ENCODE results near the gene NPY5R.

The NPY5R gene

GRCh38 chr4:163393471-163393870 is 49.8 kb downstream of the NPY5R start:
- Histone ChIP-seq H3K4me3 (ENCODE audit: low read length, poor library complexity, severe bottlenecking) (no peak overlapping the region), H4K20me1 (ENCODE audit: insufficient read depth, low read length, poor library complexity, severe bottlenecking) (no peaks in the 10 kb centered on the region), H3K4me1 (ENCODE audit: insufficient read depth, low read length, poor library complexity, severe bottlenecking) (peaks cover 6% of the 10 kb centered on the region), H3K79me2 (ENCODE audit: insufficient read depth, low read length) (no peaks in the 10 kb centered on the region), H3K27me3 (ENCODE audit: insufficient read depth, low read length, poor library complexity, severe bottlenecking) (no peaks in the 10 kb centered on the region), H3K4me2 (ENCODE audit: low read depth, low read length, poor library complexity, severe bottlenecking) (no peak overlapping the region), H3K36me3 (ENCODE audit: insufficient read depth, low read length) (no peaks in the 10 kb centered on the region), H3F3A (ENCODE audit: low read depth) (no peaks in the 10 kb centered on the region), H3K9ac (ENCODE audit: low read depth, low read length, poor library complexity, severe bottlenecking) (no peak overlapping the region), H3K9me2 (replicated peaks; ENCODE audit: low read depth, low read length) (no peaks in the 10 kb centered on the region), H3K9me3 (ENCODE audit: insufficient read depth, low read depth, low read length) (no peaks in the 10 kb centered on the region), H2AFZ (ENCODE audit: low read length) (no peak overlapping the region)
- TF ChIP-seq, protein P1, sequence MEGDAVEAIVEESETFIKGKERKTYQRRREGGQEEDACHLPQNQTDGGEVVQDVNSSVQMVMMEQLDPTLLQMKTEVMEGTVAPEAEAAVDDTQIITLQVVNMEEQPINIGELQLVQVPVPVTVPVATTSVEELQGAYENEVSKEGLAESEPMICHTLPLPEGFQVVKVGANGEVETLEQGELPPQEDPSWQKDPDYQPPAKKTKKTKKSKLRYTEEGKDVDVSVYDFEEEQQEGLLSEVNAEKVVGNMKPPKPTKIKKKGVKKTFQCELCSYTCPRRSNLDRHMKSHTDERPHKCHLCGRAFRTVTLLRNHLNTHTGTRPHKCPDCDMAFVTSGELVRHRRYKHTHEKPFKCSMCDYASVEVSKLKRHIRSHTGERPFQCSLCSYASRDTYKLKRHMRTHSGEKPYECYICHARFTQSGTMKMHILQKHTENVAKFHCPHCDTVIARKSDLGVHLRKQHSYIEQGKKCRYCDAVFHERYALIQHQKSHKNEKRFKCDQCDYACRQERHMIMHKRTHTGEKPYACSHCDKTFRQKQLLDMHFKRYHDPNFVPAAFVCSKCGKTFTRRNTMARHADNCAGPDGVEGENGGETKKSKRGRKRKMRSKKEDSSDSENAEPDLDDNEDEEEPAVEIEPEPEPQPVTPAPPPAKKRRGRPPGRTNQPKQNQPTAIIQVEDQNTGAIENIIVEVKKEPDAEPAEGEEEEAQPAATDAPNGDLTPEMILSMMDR (conservative IDR thresholded peaks at IDR 0.05; ENCODE audit: low read length) = no peak
- no peak for TF ChIP-seq EZH2phosphoT487 (IDR thresholded peaks at IDR 0.05; ENCODE audit: borderline replicate concordance)

- Histone ChIP-seq H3K9me3 (ENCODE audit: insufficient read depth, low read depth, low read length) (no peaks in the 10 kb centered on the region), H4K20me1 (ENCODE audit: insufficient read depth, low read length, poor library complexity, severe bottlenecking) (no peaks in the 10 kb centered on the region), H3K4me3 (ENCODE audit: low read length, poor library complexity, severe bottlenecking) (no peak overlapping the region), H3K4me1 (ENCODE audit: insufficient read depth, low read length, poor library complexity, severe bottlenecking) (peaks cover 6% of the 10 kb centered on the region), H2AFZ (ENCODE audit: low read length) (peak overlapping the region; percentile 58; the same call in 1 of the 2 replicates), H3K9me2 (replicated peaks; ENCODE audit: low read depth, low read length) (no peaks in the 10 kb centered on the region), H3K9ac (ENCODE audit: low read depth, low read length, poor library complexity, severe bottlenecking) (no peak overlapping the region), H3F3A (ENCODE audit: low read depth) (no peaks in the 10 kb centered on the region), H3K27me3 (ENCODE audit: insufficient read depth, low read length, poor library complexity, severe bottlenecking) (no peaks in the 10 kb centered on the region), H3K36me3 (ENCODE audit: insufficient read depth, low read length) (no peaks in the 10 kb centered on the region), H3K4me2 (ENCODE audit: low read depth, low read length, poor library complexity, severe bottlenecking) (no peak overlapping the region), H3K79me2 (ENCODE audit: insufficient read depth, low read length) (no peaks in the 10 kb centered on the region)
- TF ChIP-seq, protein P1 (conservative IDR thresholded peaks at IDR 0.05; ENCODE audit: low read length) = no peak
- TF ChIP-seq EZH2phosphoT487 (IDR thresholded peaks at IDR 0.05; ENCODE audit: borderline replicate concordance) = no peak
These were observed 51.4 kb downstream of the NPY5R start for GRCh38 chr4:163395055-163395454.

- TF ChIP-seq, protein P1 (conservative IDR thresholded peaks at IDR 0.05; ENCODE audit: low read length) = no peak
- no peak for TF ChIP-seq EZH2phosphoT487 (IDR thresholded peaks at IDR 0.05; ENCODE audit: borderline replicate concordance)
- Histone ChIP-seq H3K79me2 (ENCODE audit: insufficient read depth, low read length) (no peaks in the 10 kb centered on the region), H4K20me1 (ENCODE audit: insufficient read depth, low read length, poor library complexity, severe bottlenecking) (no peaks in the 10 kb centered on the region), H3K9ac (ENCODE audit: low read depth, low read length, poor library complexity, severe bottlenecking) (peak overlapping the region; percentile 15), H2AFZ (ENCODE audit: low read length) (peak overlapping the region; percentile 82), H3K4me1 (ENCODE audit: insufficient read depth, low read length, poor library complexity, severe bottlenecking) (peaks cover 6% of the 10 kb centered on the region), H3F3A (ENCODE audit: low read depth) (no peaks in the 10 kb centered on the region), H3K4me3 (ENCODE audit: low read length, poor library complexity, severe bottlenecking) (peak overlapping the region; percentile 57), H3K4me2 (ENCODE audit: low read depth, low read length, poor library complexity, severe bottlenecking) (peak overlapping the region; percentile 54), H3K9me3 (ENCODE audit: insufficient read depth, low read depth, low read length) (no peaks in the 10 kb centered on the region), H3K27me3 (ENCODE audit: insufficient read depth, low read length, poor library complexity, severe bottlenecking) (no peaks in the 10 kb centered on the region), H3K36me3 (ENCODE audit: insufficient read depth, low read length) (no peaks in the 10 kb centered on the region), H3K9me2 (replicated peaks; ENCODE audit: low read depth, low read length) (no peaks in the 10 kb centered on the region)
These were observed 52.1 kb downstream of the NPY5R start for GRCh38 chr4:163395758-163396157.
